ENCODE data around the gene CXorf66.
"Not testable (repeated sequence)": the region's sequence is repeated elsewhere in the genome, so short reads cannot be mapped to it uniquely, and the experiment has no call there.

CXorf66 gene

DNA sequence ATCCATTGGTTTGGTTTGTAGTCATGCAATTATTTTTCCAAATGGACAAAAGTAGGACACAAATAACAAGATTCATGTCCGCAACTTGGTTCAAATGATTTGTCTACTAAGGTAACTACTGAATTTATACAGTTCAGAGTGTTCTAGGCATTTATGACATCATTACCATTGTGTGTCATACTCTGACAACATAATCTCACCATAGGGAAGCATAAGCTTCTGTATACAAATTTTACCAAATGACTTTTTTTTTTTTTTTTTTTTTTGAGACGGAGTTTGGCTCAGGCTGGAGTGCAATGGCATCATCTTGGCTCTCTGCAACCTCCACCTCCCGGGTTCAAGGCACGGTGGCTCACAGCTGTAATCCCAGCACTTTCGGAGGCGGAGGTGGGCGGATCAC is at the start of gene CXorf66:
Gene CXorf66 (minus strand): TSS at position 101 of the 400 bp plus-strand sequence. CDS start 25 bp downstream, at position 76.
- DNase-seq (ENCODE audit: low read depth in 2 of 3, low spot score in 2 of 3) = no peak

GRCh38 chrX:139982856-139983255 is 17.5 kb upstream of the CXorf66 start:
- no peak for DNase-seq (ENCODE audit: low read depth in 2 of 3, low spot score in 2 of 3)

DNA sequence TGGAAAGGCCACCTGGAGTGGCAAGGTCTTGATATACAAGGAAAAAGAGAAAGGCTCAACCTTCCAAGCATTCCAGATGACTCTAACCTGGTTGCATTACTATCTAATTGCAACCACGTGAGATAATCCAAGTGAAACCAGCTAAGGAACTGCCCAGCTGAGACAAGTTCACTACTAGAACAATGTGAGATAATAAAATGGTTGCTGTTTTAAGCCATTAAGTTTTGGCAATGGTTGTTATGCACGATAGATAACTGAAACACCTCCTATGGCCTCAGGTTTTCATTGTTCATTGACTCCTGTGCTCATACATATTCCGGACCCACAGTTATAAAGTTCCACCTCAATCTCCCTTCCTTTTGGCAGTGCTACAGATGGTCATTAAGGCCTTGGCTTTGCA is 9.2 kb upstream of the CXorf66 start:
- no peak for DNase-seq (ENCODE audit: low read depth in 2 of 3, low spot score in 2 of 3)

DNA sequence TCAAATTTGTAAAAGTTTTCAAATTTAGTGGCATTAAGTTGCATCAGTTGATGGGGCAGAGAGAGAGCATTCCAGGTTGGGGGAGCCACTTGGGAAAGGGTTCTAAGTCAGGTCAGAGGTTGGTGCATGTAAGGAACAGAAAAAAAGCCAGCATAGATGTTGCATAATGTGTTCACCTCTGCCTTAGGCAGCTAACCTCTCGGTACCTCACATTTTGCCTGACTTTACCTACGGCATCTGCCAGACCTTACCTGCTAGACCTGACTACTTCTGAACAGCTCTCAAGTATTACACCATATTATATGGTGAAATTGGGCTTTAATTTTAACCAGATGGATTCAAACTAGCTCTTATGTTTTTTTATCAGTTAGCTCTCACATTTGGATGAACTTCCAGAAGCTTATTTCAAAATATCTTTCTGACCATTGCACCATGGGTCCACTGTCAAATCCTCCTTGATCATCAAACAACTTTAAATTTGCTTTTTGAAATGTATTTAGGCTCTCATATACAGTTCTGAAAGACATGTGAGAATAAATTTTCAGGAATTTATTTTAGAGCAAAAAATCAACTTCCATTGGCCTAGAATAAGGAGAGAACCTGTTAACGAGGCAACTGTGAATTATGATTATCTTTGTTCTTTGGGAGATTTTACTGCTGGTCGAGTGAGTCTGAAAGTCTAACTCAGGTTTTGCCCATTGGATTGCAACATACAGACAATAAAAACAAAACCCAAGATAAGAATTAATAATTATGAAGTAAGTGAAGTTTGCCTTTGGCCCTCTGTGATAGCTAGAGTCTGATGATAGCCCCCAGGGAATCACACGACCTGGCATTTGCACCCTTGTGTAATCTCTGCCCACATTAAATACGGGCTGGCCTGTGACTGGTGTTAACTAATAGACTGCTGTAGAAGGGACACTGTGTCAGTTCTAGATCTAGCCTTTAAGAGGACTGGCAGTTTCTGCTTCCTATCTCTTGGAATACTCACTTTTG is 7.6 kb upstream of the CXorf66 start:
- no peak for DNase-seq (ENCODE audit: low read depth in 2 of 3, low spot score in 2 of 3)

DNA sequence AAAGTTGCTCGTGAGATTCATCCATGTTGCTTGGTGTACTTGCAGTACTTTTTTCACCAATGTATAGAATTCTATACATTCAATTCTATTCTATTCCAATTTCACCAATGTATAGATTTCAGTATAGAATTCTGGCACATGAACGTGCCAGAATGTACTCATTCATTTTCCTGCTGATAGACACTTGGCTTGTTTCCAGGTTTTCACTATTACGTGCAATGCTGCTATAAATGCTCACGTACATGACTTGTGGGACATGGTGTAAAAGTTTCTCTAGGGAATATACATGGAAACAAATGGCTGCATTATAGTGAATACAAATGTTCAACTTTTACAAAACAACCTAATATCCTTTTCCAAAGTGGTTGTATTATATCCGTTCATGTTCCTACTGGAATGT is 6.8 kb upstream of the CXorf66 start:
- DNase-seq (ENCODE audit: low read depth in 2 of 3, low spot score in 2 of 3) = no peak

DNA sequence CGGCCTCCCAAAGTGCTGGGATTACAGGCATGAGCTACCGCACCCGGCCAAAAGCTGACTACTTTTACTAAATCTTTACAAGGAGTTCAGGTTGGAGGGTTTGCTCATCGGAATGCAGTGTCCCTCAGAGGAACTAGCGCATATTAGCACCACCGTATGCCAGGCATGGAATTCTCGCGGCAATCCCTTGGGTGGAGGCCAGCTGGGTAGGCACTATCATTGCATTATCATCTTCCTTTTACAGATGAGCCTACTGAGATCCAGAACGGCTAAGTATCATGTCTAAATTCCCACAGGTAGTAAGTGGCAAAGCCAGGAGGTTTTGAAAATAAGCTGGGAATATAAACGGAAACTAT is 6.1 kb upstream of the CXorf66 start:
- DNase-seq (ENCODE audit: low read depth in 2 of 3, low spot score in 2 of 3) = no peak

- DNase-seq (ENCODE audit: low read depth in 2 of 3, low spot score in 2 of 3) = no peak
Observed at GRCh38 chrX:139969286-139969685, 4.0 kb upstream of the CXorf66 start.

GRCh38 chrX:139967750-139968149 is 2.4 kb upstream of the CXorf66 start:
- DNase-seq (ENCODE audit: low read depth in 2 of 3, low spot score in 2 of 3) = no peak

- no peak for DNase-seq (ENCODE audit: low read depth in 2 of 3, low spot score in 2 of 3)
Observed at GRCh38 chrX:139967300-139967699, 2.0 kb upstream of the CXorf66 start.

GRCh38 chrX:139966159-139966558 is 838 bp upstream of the CXorf66 start:
- DNase-seq (ENCODE audit: low read depth in 2 of 3, low spot score in 2 of 3) = not testable (repeated sequence)

DNA sequence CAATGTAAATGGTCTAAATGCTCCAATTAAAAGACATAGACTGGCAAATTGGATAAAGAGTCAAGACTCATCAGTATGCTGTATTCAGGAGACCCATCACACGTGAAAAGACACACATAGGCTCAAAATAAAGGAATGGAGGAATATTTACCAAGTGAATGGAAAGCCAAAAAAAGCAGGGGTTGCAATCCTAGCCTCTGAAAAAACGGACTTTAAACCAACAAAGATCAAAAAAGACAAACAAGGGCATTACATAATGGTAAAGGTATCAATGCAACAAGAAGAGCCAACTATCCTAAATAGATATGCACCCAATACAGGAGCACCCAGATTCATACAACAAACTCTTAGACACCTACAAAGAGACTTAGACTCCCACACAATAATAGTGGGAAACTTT is 4.2 kb downstream of the CXorf66 start:
- not testable (repeated sequence) for DNase-seq (ENCODE audit: low read depth in 2 of 3, low spot score in 2 of 3)

DNA sequence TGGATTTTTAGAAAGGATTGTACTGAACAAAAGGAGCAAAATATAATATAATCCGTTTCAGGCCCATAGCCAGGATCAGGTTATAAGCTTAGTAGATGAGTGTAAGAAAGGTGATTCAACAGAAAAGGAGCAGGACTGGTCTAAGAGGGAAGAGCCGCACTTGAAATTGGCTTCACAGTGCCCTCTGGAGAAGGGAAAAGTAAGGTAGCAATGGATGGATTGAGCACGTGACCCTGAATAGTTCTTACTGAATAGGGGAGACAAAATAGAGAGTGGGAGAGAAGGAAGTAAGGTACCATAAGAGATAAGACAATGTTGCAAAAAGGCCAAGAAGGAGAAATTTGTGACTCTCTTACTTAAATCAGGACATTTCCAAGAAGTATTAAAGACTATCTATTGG is 15.6 kb downstream of the CXorf66 start:
- DNase-seq (ENCODE audit: low read depth in 2 of 3, low spot score in 2 of 3) = no peak

- DNase-seq (ENCODE audit: low read depth in 2 of 3, low spot score in 2 of 3) = no peak
Observed at GRCh38 chrX:139945075-139945474, 20.2 kb downstream of the CXorf66 start.

GRCh38 chrX:139936259-139936658 is 29.1 kb downstream of the CXorf66 start:
- no peak for DNase-seq (ENCODE audit: low read depth in 2 of 3, low spot score in 2 of 3)

DNA sequence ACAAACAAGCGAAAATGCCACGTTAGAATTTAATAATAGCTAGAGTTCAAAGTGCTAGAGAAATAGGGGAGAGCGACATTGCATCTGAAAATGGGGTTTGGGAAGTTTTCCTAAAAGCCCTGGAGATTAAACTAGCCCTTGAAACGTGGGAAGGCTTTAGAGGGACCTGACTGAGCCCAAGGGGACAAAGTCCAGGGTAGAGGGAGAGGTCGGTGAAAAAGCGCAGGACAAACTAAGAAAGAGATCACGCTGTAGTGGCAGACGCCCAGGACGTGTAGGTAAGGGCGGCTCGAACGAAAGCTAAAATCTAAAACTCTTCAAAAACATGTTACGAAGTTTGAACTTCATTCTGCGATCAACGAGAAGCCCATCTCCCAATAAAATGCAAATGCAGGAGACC is 31.4 kb downstream of the CXorf66 start:
- DNase-seq (ENCODE audit: low read depth in 2 of 3, low spot score in 2 of 3) = no peak

DNA sequence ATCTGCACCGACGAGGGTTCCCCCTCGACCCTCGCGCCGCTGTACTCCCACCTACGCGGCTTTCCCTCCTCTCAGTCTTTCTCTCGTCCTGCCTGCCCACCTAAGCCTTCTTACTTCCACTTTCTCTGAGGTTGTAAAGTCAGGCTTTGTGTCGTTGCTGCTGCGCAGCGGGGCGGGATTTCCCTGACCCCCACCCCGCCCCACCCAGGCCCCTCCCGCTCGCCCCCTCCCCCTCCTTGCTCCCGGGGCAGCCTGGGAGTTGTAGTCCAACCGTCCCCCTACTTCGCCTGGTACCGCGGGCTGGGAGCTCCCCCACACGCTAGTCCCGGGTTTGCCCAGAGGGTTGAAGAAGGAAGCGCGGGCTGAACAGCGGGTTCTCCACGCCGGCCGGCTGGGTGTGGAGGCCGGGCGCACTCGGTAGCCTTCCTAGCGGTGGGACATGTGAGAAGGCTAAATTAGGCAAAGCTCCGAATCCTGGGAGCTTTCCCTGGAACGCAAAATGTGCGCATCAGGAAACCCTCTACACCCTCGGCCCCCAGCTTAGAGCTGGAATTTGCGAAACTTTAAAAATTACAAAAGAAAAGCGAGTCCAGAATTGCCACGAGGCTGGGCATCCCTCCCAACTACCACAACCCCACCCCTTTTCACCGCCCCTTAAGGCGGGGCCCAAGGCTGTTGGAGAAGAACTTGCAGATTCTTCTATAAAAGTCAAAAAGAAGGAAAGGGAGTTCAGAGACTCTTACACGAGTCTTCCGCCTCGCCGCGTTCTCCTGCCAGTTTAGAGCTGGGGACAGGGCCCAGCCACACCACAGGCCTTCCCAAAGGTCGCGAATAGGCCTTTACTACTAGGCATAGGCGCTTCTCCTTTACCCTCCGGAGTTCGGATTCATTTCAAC is 32.2 kb downstream of the CXorf66 start, which contains the start of gene ATP11C:
Gene ATP11C (minus strand): TSS at position 153 of the 896 bp plus-strand sequence. CDS start 1,011 bp downstream, outside the sequence.
- DNase-seq (ENCODE audit: low read depth in 2 of 3, low spot score in 2 of 3) = peak; percentile 38 to 66 (median 48)

- peak in 2 of 3 experiments; percentile 13 to 14 for DNase-seq (ENCODE audit: low read depth in 2 of 3, low spot score in 2 of 3)
Observed at GRCh38 chrX:139932073-139932900, 33.0 kb downstream of the CXorf66 start.

DNA sequence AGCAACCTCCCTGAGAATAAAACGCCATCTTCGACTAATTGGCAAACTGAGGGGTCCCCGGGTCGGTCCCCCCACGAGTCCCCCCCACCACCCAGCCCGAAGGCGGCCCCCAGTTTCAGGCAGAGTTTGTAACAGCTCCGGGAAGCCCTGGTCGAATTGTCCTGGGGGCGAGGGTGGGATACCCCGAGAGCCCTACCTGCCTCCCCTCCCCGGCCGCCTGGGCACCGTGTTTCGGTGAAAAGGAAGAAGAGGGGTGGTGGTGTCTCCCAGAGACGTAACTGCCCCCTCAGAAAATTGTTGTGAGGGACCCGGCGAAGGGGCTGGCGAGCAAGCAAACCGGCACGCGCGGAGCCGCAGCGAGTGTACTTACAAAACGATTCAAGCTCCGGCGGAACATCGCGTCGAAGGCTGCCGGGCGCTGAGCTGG is 33.7 kb downstream of the CXorf66 start:
- DNase-seq (ENCODE audit: low read depth in 2 of 3, low spot score in 2 of 3) = peak in 2 of 3 experiments; percentile 1

GRCh38 chrX:139930916-139931645 is 34.2 kb downstream of the CXorf66 start:
- peak in 1 of 3 experiments; percentile 12 for DNase-seq (ENCODE audit: low read depth in 2 of 3, low spot score in 2 of 3)

DNA sequence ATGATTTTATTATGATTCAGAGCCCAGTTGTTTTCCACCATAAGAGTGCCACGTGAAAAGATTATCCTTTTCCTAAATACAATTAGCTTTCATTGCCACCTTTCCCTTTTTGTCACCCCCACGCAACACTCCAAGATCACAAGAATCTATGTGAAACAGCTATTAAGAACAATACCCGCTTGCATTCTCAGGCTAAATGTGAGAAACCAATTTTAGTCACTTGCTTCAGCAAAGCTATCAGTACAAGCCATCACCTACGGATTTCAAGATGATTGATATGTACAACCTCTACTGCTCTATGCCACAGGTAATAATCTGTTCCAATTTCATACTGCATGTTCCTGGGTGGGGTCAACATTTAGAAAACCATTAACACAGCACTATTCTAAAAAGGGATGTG is 34.9 kb downstream of the CXorf66 start:
- no peak for DNase-seq (ENCODE audit: low read depth in 2 of 3, low spot score in 2 of 3)

Data from activated CD8-positive, alpha-beta memory T cell treated with anti-CD3 and anti-CD28 coated beads for 48 hours (primary cell).